Naive thymus-derived CD4-positive, alpha-beta T cell (primary cell): Measurements from ENCODE around the gene CNRIP1. TPM values are rescaled to one million over a fixed set of nuclear protein-coding genes. Genes with fewer than 3 reads are reported as not detected.

Experiments
- ATAC-seq: fragments of 150-1000 bp; cut with Tn5 transposase; 2 replicates; pipeline ENCODE4 v1.10.0; 2021; ENCODE audit warnings: mild to moderate bottlenecking, moderate library complexity
- CTCF ChIA-PET: fragments of 350-600 bp; sonication (Branson Sonifier 250); formaldehyde crosslinking; loops from one replicate; lab custom pipeline; 2021; ENCODE audit warnings: antibody characterized with exemption; lab: Charles Lee
- POLR2A ChIA-PET: fragments of 350-600 bp; sonication (Branson Sonifier 250); formaldehyde crosslinking; loops from one replicate; lab custom pipeline; 2021; ENCODE audit warnings: antibody characterized with exemption, inconsistent platforms; lab: Charles Lee
- DNase-seq, 9 donors: peaks; one replicate each; pipeline versions ENCODE4 v3.0.0 to v3.0.0-alpha.2; 2020 to 2022; ENCODE audit warnings: mixed read lengths in 1 of 9
- H3K27ac ChIP-seq: one replicate; pipeline ENCODE4 v1.7.0; 2013; ENCODE audit warnings: mild to moderate bottlenecking, low read depth, low read length, moderate library complexity
- H3K27me3 ChIP-seq, 2 donors: one replicate each; pipeline ENCODE4 v1.7.0; 2013; ENCODE audit warnings: low read length in 2 of 2, mild to moderate bottlenecking in 2 of 2, moderate library complexity in 2 of 2; ENCODE audit not compliant: control insufficient read depth in 2 of 2, insufficient read depth in 2 of 2
- H3K36me3 ChIP-seq, 3 experiments: 1 replicate in 2 of 3; 2 replicates in 1 of 3; pipeline ENCODE4 v1.7.0; 2013; ENCODE audit warnings: low read length in 3 of 3, mild to moderate bottlenecking in 3 of 3, moderate library complexity in 1 of 3; ENCODE audit not compliant: insufficient read depth in 3 of 3, control insufficient read depth in 2 of 3
- H3K4me1 ChIP-seq, 2 donors: one replicate each; pipeline ENCODE4 v1.7.0; 2013; ENCODE audit warnings: low read length in 2 of 2, mild to moderate bottlenecking in 2 of 2, moderate library complexity in 1 of 2; ENCODE audit not compliant: control insufficient read depth in 2 of 2, insufficient read depth in 2 of 2
- H3K4me3 ChIP-seq: 2 replicates; pipeline ENCODE4 v1.7.0; 2013; ENCODE audit warnings: mild to moderate bottlenecking, low read length
- H3K9me3 ChIP-seq, 3 experiments: 1 replicate in 2 of 3; 2 replicates in 1 of 3; pipeline ENCODE4 v1.7.0; 2013; ENCODE audit warnings: low read length in 3 of 3; ENCODE audit not compliant: control insufficient read depth in 2 of 3
- H3K27ac Mint-ChIP-seq, 9 donors: one replicate each; pipeline ENCODE4 v1.8.0; 2020 to 2022; ENCODE audit warnings: mixed read lengths in 9 of 9, mild to moderate bottlenecking in 8 of 9, moderate library complexity in 5 of 9, inconsistent platforms in 2 of 9
- H3K27me3 Mint-ChIP-seq, 5 donors: one replicate each; pipeline ENCODE4 v1.8.0; 2021 to 2022; ENCODE audit warnings: mixed read lengths in 5 of 5, mild to moderate bottlenecking in 1 of 5
- H3K36me3 Mint-ChIP-seq, 5 donors: one replicate each; pipeline ENCODE4 v1.8.0; 2020 to 2022; ENCODE audit warnings: mixed read lengths in 5 of 5, mild to moderate bottlenecking in 3 of 5, inconsistent platforms in 1 of 5
- H3K4me1 Mint-ChIP-seq, 7 donors: one replicate each; pipeline ENCODE4 v1.8.0; 2020 to 2022; ENCODE audit warnings: mixed read lengths in 7 of 7, mild to moderate bottlenecking in 3 of 7, inconsistent platforms in 1 of 7
- H3K4me3 Mint-ChIP-seq, 10 donors: one replicate each; pipeline ENCODE4 v1.8.0; 2020 to 2022; ENCODE audit warnings: mild to moderate bottlenecking in 10 of 10, mixed read lengths in 10 of 10, moderate library complexity in 6 of 10, inconsistent platforms in 2 of 10
- H3K9me3 Mint-ChIP-seq, 11 donors: one replicate each; pipeline ENCODE4 v1.8.0; 2020 to 2022; ENCODE audit warnings: mixed read lengths in 11 of 11, mild to moderate bottlenecking in 4 of 11, inconsistent platforms in 1 of 11, moderate library complexity in 1 of 11
- intact Hi-C, 2 donors: fragments of 100-400 bp; cut with micrococcal nuclease; formaldehyde crosslinking; loops; one replicate each; pipeline ENCODE4 v1.15.1; 2023
- polyA plus RNA-seq, 2 donors: library from polyadenylated mRNA; unstranded; fragments of 300-500 nt; fragmentation: Illumina TruSeq; gene quantifications; one replicate each; pipeline ENCODE4 v1.2.3, GENCODE V29; 2021
- total RNA-seq, 6 experiments: library from RNA in 5 of 6; stranded (reverse) in 5 of 6; gene quantifications; 1 replicate in 5 of 6; 2 replicates in 1 of 6; pipeline ENCODE4 v1.2.3 and lab custom pipeline; 2021 to 2026

Gene CNRIP1
- total and polyA plus RNA-seq, 7 experiments from 2014 or later = 0.19 to 0.78 (median 0.38) TPM; not detected in 4

DNA sequence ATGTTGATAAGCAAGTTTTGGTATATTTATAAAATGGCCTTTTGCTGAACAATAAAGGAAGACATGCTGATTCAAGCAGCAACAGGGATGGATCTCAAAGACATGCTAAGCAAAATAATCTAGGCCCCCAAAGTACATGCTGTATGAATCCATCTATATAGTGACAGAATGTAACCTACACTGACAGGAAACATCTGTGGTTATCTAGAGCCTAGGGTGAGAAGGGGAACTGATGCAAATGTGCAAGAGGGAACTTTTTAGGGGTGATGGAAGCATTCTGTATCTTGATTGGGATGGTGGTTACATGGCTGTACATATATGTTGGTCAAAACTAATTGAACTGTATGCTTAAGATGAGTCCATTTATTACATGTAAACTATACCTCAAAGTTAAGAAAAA is 24.2 kb downstream of the CNRIP1 start:
- peaks cover 0 to 2% (median 0%) of the 10 kb centered on the region in 11 donors for H3K9me3 Mint-ChIP-seq
- H3K4me3 Mint-ChIP-seq = no peak overlapping the region
- no peak overlapping the region for H3K27ac Mint-ChIP-seq
- ATAC-seq = no peak
- H3K4me1 Mint-ChIP-seq = peaks cover 0 to 5% (median 0%) of the 10 kb centered on the region in 7 donors
- no peaks in the 10 kb centered on the region for H3K4me1 ChIP-seq
- H3K9me3 ChIP-seq = no peaks in the 10 kb centered on the region
- H3K36me3 ChIP-seq = no peaks in the 10 kb centered on the region
- H3K27ac ChIP-seq = no peak overlapping the region
- ChIA-PET CTCF (no interaction called here), POLR2A (interaction anchor here (0.7 kb wide), 1 partner anchor 192 kb away, joined by 3 read pairs; no protein-coding TSS in a partner anchor)
- peaks cover 5 to 19% (median 8%) of the 10 kb centered on the region in 5 donors for H3K27me3 Mint-ChIP-seq
- DNase-seq = no peak
- no peak overlapping the region for H3K4me3 ChIP-seq
- peaks cover 0 to 5% of the 10 kb centered on the region in 2 donors for H3K27me3 ChIP-seq
- no peaks in the 10 kb centered on the region for H3K36me3 Mint-ChIP-seq
- intact Hi-C loops = no loop called here

- intact Hi-C loops = no loop called here
- Histone ChIP-seq H3K36me3 (no peaks in the 10 kb centered on the region), H3K27me3 (peaks cover 0 to 6% of the 10 kb centered on the region in 2 donors), H3K4me3 (no peak overlapping the region), H3K4me1 (no peaks in the 10 kb centered on the region), H3K27ac (no peak overlapping the region), H3K9me3 (no peaks in the 10 kb centered on the region)
- DNase-seq (no peak), ATAC-seq (no peak)
- ChIA-PET POLR2A (interaction anchor here (0.6 kb wide), 1 partner anchor 119 kb away, joined by 3 read pairs; no protein-coding TSS in a partner anchor), CTCF (interaction anchor here (2.5 kb wide), 1 partner anchor 12 kb away, joined by 8 read pairs; no protein-coding TSS in a partner anchor)
- no peak overlapping the region for H3K27ac Mint-ChIP-seq
- H3K9me3 Mint-ChIP-seq = peaks cover 0 to 2% (median 0%) of the 10 kb centered on the region in 11 donors
- peaks cover 5 to 23% (median 12%) of the 10 kb centered on the region in 5 donors for H3K27me3 Mint-ChIP-seq
- no peaks in the 10 kb centered on the region for H3K36me3 Mint-ChIP-seq
- H3K4me3 Mint-ChIP-seq = no peak overlapping the region
- H3K4me1 Mint-ChIP-seq = peaks cover 0 to 5% (median 0%) of the 10 kb centered on the region in 7 donors
These were observed 24.8 kb downstream of the CNRIP1 start for GRCh38 chr2:68294913-68295312.

DNA sequence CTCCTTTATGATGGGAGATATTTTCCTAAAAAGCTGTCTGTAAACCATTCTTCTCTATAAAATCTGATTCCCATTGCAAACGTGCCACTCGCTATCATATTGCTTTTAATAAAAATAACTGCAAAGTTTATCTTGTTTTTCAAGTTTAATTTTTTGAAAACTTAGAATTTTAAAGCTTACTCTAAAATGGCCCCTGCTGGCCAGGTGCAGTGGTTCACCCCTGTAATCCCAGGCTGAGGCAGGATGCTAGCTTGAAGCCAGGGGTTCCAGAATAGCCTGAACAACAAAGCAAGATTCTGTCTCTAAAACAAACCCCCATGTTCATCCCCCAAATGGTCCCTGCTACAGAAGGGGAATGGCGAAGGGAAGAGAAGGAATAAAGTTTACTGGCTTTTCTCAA is 25.6 kb downstream of the CNRIP1 start:
- Mint-ChIP-seq H3K4me3 (no peak overlapping the region), H3K4me1 (peaks cover 0 to 5% (median 0%) of the 10 kb centered on the region in 7 donors), H3K36me3 (no peaks in the 10 kb centered on the region), H3K27me3 (peaks cover 0 to 21% (median 11%) of the 10 kb centered on the region in 5 donors), H3K27ac (no peak overlapping the region), H3K9me3 (peaks cover 0 to 2% (median 0%) of the 10 kb centered on the region in 11 donors)
- no peak overlapping the region for H3K27ac ChIP-seq
- H3K36me3 ChIP-seq = no peaks in the 10 kb centered on the region
- ChIA-PET POLR2A (interaction anchor here (0.6 kb wide), 1 partner anchor 119 kb away, joined by 3 read pairs; no protein-coding TSS in a partner anchor), CTCF (interaction anchor here (2.5 kb wide), 1 partner anchor 11 kb away, joined by 8 read pairs; no protein-coding TSS in a partner anchor)
- intact Hi-C loops = no loop called here
- ATAC-seq (no peak), DNase-seq (no peak)
- no peaks in the 10 kb centered on the region for H3K9me3 ChIP-seq
- no peaks in the 10 kb centered on the region for H3K4me1 ChIP-seq
- peaks cover 0 to 8% of the 10 kb centered on the region in 2 donors for H3K27me3 ChIP-seq
- H3K4me3 ChIP-seq = no peak overlapping the region

- ATAC-seq (no peak), DNase-seq (no peak)
- Mint-ChIP-seq H3K27ac (no peak overlapping the region), H3K4me1 (peaks cover 0 to 5% (median 0%) of the 10 kb centered on the region in 7 donors), H3K27me3 (peaks cover 0 to 19% (median 11%) of the 10 kb centered on the region in 5 donors), H3K36me3 (no peaks in the 10 kb centered on the region), H3K9me3 (peaks cover 0 to 2% (median 0%) of the 10 kb centered on the region in 11 donors), H3K4me3 (no peak overlapping the region)
- no peak overlapping the region for H3K27ac ChIP-seq
- H3K27me3 ChIP-seq = peaks cover 0 to 8% of the 10 kb centered on the region in 2 donors
- ChIA-PET POLR2A (no interaction called here), CTCF (interaction anchor here (2.5 kb wide), 1 partner anchor 11 kb away, joined by 8 read pairs; no protein-coding TSS in a partner anchor)
- no peaks in the 10 kb centered on the region for H3K4me1 ChIP-seq
- H3K4me3 ChIP-seq = no peak overlapping the region
- intact Hi-C loops = no loop called here
- no peaks in the 10 kb centered on the region for H3K36me3 ChIP-seq
- H3K9me3 ChIP-seq = no peaks in the 10 kb centered on the region
These were observed 26.0 kb downstream of the CNRIP1 start for GRCh38 chr2:68293755-68294154.

DNA sequence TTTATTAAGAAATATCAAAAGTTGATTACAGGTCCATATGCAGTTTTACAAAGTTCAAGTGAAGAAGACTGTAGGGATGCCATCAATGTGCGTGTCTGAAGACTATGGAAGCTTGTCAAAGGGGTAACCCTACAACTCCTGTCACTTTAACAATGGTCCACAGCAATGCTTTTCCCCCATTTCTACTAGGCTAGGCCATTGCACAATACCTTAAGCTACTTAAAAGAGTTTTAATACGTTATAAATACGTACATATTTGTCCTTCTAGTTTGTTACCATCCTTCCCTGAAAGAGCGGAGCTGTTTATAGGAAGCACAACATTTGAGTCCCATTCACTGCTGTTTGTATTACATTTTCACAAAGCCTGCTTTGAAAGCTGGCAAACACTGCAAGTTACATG is 26.7 kb downstream of the CNRIP1 start:
- no peaks in the 10 kb centered on the region for H3K4me1 ChIP-seq
- no peaks in the 10 kb centered on the region for H3K36me3 ChIP-seq
- ATAC-seq = no peak
- peaks cover 0 to 22% (median 17%) of the 10 kb centered on the region in 5 donors for H3K27me3 Mint-ChIP-seq
- ChIA-PET POLR2A (no interaction called here), CTCF (interaction anchor here (2.5 kb wide), 1 partner anchor 10 kb away, joined by 8 read pairs; no protein-coding TSS in a partner anchor)
- peaks cover 0 to 5% (median 0%) of the 10 kb centered on the region in 7 donors for H3K4me1 Mint-ChIP-seq
- H3K27ac ChIP-seq = no peak overlapping the region
- H3K27me3 ChIP-seq = peaks cover 0 to 8% of the 10 kb centered on the region in 2 donors
- no peak overlapping the region for H3K4me3 ChIP-seq
- H3K9me3 Mint-ChIP-seq = peaks cover 0 to 2% (median 0%) of the 10 kb centered on the region in 11 donors
- H3K9me3 ChIP-seq = no peaks in the 10 kb centered on the region
- intact Hi-C loops = no loop called here
- H3K4me3 Mint-ChIP-seq = no peak overlapping the region
- H3K36me3 Mint-ChIP-seq = no peaks in the 10 kb centered on the region
- H3K27ac Mint-ChIP-seq = no peak overlapping the region
- DNase-seq = no peak

GRCh38 chr2:68292108-68292710 is 27.5 kb downstream of the CNRIP1 start:
- ATAC-seq = no peak

More at GRCh38 chr2:68292108-68292710, 27.5 kb downstream of the CNRIP1 start:
- Mint-ChIP-seq H3K36me3 (no peaks in the 10 kb centered on the region), H3K4me1 (peaks cover 0 to 5% (median 0%) of the 10 kb centered on the region in 7 donors), H3K27me3 (peaks cover 0 to 30% (median 23%) of the 10 kb centered on the region in 5 donors), H3K9me3 (peaks cover 0 to 2% (median 0%) of the 10 kb centered on the region in 11 donors), H3K27ac (no peak overlapping the region), H3K4me3 (no peak overlapping the region)
- no peaks in the 10 kb centered on the region for H3K4me1 ChIP-seq
- no peak overlapping the region for H3K27ac ChIP-seq
- H3K27me3 ChIP-seq = peaks cover 0 to 8% of the 10 kb centered on the region in 2 donors
- CTCF ChIA-PET = interaction anchor here (0.6 to 2.5 kb wide), 5 partner anchors 97 to 1010 kb away, joined by 3 to 9 read pairs (median 4); no protein-coding TSS in a partner anchor
- intact Hi-C loops = loop anchor here in 1 of 2 donors (1.0 kb wide), 1 partner anchor 170 kb away; no protein-coding TSS in a partner anchor
- peak in 6 of 9 donors; percentile 1 to 30 (median 22) for DNase-seq
- H3K36me3 ChIP-seq = no peaks in the 10 kb centered on the region
- POLR2A ChIA-PET = no interaction called here
- no peak overlapping the region for H3K4me3 ChIP-seq
- H3K9me3 ChIP-seq = no peaks in the 10 kb centered on the region
